ENCODE data around the gene ZNF438.
"Not testable (repeated sequence)": the region's sequence is repeated elsewhere in the genome, so short reads cannot be mapped to it uniquely, and the experiment has no call there.

The ZNF438 gene

GRCh38 chr10:30984563-30985328 lies 46.9 kb downstream of the ZNF438 start:
- DNase-seq: no peak

DNA sequence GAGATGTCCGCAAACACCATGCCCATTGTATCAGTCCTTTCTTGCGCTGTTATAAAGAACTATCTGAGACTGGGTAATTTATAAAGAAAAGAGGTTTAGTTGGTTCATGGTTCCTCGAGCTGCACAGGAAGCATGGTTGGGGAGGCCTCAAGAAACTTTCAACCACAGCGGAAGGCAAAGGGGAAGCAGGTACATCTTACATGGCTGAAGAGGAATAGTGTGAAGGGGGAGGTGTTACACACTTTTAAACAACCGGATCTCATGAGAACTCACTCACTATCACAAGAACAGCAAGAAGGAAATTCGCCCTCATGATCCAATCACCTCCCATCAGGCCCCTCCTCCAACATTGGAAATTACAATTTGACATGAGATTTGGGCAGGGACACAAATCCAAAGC lies 48.5 kb downstream of the ZNF438 start:
- DNase-seq: not testable (repeated sequence)

GRCh38 chr10:30980951-30981616 lies 50.6 kb downstream of the ZNF438 start:
- no peak for DNase-seq

- no peak for DNase-seq
Measured at GRCh38 chr10:30979956-30980355, 51.7 kb downstream of the ZNF438 start.

GRCh38 chr10:30978843-30979242 lies 52.8 kb downstream of the ZNF438 start:
- no peak for DNase-seq

- DNase-seq: no peak
Measured at GRCh38 chr10:30977385-30977784, 54.3 kb downstream of the ZNF438 start.

DNA sequence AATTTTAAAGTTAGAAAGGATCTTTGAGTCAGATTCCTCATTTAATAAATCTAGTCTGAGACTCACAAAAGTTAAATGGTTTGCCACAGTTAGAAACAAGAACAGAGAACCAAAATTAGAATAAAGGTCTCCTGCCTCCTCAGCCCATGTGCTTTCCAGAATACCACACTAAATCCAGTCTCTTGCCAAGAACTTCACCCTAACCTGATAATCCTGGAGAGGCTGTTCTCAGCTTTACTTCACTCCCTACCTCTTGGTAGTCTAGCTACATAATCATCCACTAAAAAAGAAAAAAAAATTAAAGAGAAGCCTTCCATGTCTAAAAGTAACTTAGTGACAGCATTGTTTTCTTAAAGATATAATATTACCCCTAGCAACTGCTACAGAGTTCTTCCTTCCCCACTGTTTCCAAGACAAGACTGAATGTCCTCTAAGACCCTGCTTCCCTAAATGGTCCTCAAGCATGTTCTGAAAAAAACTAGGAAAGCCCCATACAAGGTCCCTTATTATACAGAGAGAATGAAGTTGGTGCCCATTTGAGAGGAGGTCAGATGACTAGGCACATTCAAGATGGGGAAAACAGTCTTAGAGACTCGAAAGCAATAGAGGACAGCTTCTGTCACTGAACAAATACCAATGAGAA lies 56.8 kb downstream of the ZNF438 start:
- no peak for DNase-seq

DNA sequence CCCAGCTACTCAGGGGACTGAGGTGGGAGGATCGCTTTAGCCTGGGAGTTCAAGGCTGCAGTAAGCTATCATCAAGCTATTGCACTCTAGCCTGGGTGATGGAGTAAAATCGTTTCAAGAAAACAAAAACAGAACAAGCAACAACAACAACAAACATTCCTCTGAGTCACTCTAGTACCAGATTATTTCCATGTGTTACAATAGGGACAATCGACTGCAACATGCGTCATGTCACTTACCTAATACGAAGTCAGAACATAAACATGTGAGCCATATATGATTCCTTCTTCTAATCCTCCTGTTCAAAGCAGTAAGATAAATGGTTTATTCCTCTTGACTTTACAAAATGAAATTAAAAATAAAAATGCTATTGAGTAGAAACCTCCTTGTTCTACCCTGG lies 57.3 kb downstream of the ZNF438 start:
- no peak for DNase-seq

DNA sequence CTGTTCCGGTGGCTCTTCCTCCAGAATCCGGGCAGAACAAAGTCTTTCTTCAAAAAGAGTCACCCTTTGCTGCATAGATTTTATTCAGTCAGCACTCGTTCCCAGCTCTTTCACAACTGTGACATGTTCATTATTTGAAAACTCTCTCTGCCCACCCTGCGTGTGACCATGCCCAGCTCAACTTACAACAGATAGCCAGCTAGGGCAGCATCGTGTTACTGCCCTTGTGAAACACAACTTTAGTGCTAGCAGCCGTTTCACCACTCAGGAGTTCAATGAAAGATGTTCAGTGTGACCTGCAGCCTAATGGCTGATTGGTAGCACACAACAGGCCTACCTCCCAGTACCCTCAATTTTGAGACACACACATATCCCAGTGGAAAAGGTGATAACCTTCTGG lies 57.9 kb downstream of the ZNF438 start:
- DNase-seq: no peak

DNA sequence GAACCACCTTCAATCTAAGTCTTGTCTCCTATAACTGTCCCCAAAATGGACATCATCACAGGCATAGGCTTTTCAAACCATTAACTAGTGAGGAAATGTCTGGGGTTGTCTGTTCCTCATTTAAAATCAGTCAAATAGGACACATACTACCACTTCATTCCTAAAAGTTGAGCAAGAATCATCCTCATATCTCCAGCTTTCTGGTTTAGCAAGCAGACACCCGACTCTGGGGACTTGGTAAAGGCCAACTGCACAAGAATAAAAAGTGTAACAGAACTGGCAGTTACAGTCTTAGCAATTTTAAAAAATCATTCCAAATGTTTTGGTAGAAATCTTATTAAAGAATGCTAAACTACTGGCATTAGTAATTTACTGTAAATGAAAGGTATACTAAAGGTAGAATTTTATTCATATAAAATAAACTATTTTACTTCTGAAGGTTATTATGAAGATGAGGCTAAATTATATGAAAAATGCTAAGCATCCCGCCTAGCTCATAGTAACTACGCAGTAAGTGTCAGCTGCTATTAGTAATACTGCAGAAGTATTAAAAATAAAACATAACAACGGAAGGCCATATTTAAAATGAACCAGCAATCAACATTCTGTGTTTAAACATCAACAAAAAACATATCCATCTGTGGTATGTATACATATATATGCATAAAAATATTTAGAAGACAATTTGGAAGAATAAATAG lies 60.8 kb downstream of the ZNF438 start:
- no peak for DNase-seq

- no peak for DNase-seq
Measured at GRCh38 chr10:30968711-30969110, 63.0 kb downstream of the ZNF438 start.

GRCh38 chr10:30967650-30968410 lies 63.8 kb downstream of the ZNF438 start:
- DNase-seq: no peak

- DNase-seq: no peak
Measured at GRCh38 chr10:30963992-30964930, 67.4 kb downstream of the ZNF438 start.

DNA sequence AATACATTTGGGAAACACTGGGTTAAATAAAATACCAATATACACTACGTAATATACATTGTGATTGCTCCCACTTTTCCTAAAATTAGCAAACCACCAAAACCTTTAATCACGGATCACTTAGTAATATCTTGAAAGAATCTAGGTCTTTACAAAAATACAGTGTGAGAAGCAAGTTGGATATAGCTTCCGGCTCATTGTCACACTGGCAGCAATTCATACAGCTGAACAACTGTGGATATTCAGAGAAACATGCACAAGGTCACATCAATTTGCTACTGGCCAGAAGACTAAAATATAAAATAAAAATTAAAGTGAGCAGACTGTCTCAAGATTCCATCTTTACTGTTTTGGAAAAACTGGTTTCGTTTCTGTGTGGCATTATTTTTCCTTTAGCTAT lies 69.1 kb downstream of the ZNF438 start:
- no peak for DNase-seq

GRCh38 chr10:30959836-30960210 lies 71.8 kb downstream of the ZNF438 start:
- DNase-seq: no peak

DNA sequence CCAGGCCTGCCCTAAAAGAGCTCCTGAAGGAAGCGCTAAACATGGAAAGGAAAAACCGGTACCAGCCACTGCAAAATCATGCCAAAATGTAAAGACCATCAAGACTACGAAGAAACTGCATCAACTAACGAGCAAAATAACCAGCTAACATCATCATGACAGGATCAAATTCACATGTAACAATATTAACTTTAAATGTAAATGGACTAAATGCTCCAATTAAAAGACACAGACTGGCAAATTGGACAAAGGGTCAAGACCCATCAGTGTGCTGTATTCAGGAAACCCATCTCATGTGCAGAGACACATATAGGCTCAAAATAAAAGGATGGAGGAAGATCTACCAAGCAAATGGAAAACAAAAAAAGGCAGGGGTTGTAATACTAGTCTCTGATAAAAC lies 82.4 kb downstream of the ZNF438 start:
- not testable (repeated sequence) for DNase-seq

DNA sequence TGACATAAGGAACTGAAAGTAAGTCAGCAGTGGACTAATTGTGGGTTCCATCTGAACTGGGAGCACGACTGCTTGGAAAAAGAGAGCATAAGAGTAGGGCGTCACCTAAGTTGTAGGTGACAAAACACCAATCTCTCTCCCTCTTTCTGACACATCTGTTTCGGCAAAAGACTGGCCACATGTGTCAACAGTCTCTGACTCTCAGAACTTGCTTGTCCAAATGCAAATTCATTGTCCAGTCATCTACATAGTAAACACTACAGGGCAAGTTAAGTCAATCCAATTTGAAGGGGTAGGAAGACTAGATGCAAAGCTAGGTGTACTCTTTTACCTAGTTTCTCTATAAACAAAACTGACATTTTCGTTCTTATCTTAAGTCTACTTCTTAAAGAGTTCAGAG lies 87.7 kb downstream of the ZNF438 start:
- no peak for DNase-seq

DNA sequence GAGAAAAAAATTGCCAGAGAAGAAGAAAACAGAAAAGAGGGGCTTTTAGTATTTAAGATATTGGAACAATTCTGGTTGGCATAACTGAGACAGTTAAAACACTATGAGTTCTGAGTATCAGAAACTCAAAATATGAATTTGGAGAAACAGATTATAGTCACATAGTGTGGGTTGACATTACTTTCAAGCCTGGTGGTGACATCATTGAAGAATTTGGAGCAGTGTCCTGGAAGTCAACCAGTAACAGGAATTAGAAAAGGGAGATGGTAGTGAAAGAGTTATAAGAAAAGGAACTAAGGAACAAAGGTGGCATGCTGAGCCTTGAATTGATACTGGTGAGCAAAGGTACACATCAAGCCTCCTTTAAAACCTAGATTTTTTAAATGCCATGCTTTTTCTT lies 88.2 kb downstream of the ZNF438 start:
- no peak for DNase-seq

DNA sequence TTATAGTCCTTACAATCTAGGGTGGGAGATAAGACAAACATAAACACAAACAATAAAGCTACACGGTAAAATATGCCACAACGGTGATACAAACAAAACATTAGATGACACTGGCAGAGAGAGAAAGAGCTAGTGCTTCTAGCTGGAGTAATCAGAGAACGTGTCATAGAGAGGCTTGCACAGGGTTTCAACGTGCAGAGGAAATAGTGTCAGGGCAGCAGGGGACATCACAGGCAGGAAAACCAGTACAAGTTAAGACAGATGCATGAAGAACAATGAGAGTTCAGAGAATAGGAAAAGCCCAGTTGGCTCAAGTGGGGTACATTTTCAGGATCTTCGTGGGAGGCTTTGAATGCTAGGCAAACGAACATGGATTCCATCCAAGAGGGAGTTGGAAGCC lies 91.4 kb downstream of the ZNF438 start:
- no peak for DNase-seq

DNA sequence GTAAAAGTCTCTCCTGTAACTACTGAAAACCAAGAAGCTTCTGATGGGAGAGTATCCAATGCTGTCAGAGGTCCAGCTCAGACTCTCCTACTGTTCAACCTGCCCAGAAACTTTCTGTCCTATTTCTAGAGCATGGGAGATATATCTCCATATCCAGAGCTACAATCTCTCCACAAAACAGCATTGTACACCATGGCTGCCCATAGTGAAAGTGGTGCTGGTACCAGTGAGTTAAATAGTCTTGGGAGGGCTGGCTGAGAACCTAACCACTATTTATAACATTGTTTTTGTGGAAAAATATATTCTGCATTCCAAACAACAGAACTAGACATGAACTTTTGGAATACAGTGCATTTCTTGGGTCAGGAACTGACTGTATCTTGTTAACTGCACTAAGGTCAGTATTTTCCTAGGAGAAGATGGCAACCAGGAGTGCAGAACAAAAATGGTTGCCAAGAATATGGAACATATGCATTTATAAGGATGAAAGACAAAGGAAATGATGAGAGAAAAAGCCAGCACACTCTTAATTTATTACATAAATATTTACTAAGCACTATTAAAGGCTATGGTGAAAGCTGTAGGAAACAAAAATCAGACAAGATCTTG lies 91.9 kb downstream of the ZNF438 start:
- DNase-seq: no peak

GRCh38 chr10:30935078-30935477 lies 96.6 kb downstream of the ZNF438 start:
- DNase-seq: no peak
